Stimulated activated CD8-positive, alpha-beta memory T cell treated with anti-CD3 and anti-CD28 coated beads, Interleukin-15, amount 100 ng/mL, for 24 hours (primary cell): ENCODE measurements around the gene FLT1.

Experiments
- DNase-seq: peaks from one replicate; pipeline ENCODE4 v3.0.0-alpha.2; 2020; ENCODE audit warnings: low read depth

Gene FLT1

GRCh38 chr13:28339419-28339818 is 155.5 kb downstream of the FLT1 start:
- no peak for DNase-seq

GRCh38 chr13:28338742-28339141 is 156.2 kb downstream of the FLT1 start:
- no peak for DNase-seq

- no peak for DNase-seq
These were observed 156.8 kb downstream of the FLT1 start for GRCh38 chr13:28338006-28338574.

GRCh38 chr13:28337166-28338005 is 157.5 kb downstream of the FLT1 start:
- no peak for DNase-seq

- DNase-seq = no peak
These were observed 158.7 kb downstream of the FLT1 start for GRCh38 chr13:28336193-28336657.

- no peak for DNase-seq
These were observed 161.6 kb downstream of the FLT1 start for GRCh38 chr13:28333204-28333881.

GRCh38 chr13:28329395-28330158 is 165.4 kb downstream of the FLT1 start:
- DNase-seq = no peak

GRCh38 chr13:28328271-28328607 is 166.7 kb downstream of the FLT1 start:
- no peak for DNase-seq

GRCh38 chr13:28327373-28328270 is 167.3 kb downstream of the FLT1 start:
- no peak for DNase-seq

- DNase-seq = no peak
These were observed 168.9 kb downstream of the FLT1 start for GRCh38 chr13:28326056-28326455.

- no peak for DNase-seq
These were observed 169.9 kb downstream of the FLT1 start for GRCh38 chr13:28325022-28325421.

GRCh38 chr13:28324181-28324789 is 170.6 kb downstream of the FLT1 start:
- no peak for DNase-seq

- DNase-seq = no peak
These were observed 172.5 kb downstream of the FLT1 start for GRCh38 chr13:28322256-28322905.

GRCh38 chr13:28321756-28322155 is 173.2 kb downstream of the FLT1 start:
- no peak for DNase-seq

- no peak for DNase-seq
These were observed 173.9 kb downstream of the FLT1 start for GRCh38 chr13:28320884-28321574.

- DNase-seq = no peak
These were observed 174.7 kb downstream of the FLT1 start for GRCh38 chr13:28320209-28320608.

GRCh38 chr13:28319528-28319927 is 175.4 kb downstream of the FLT1 start:
- DNase-seq = no peak

GRCh38 chr13:28318496-28318895 is 176.4 kb downstream of the FLT1 start:
- DNase-seq = no peak

- no peak for DNase-seq
These were observed 178.1 kb downstream of the FLT1 start for GRCh38 chr13:28316836-28317235.

GRCh38 chr13:28316129-28316528 is 178.8 kb downstream of the FLT1 start:
- no peak for DNase-seq
